Measurements from ENCODE around the gene GABRD. TPM values are rescaled to one million over a fixed set of nuclear protein-coding genes. Genes with fewer than 3 reads are reported as not detected.

GABRD gene
- total and polyA plus RNA-seq, 2 donors (not counting 3 experiments of a cell fraction or from before 2014, with no cell fraction given): not detected

- no TSS peak for BruUV-seq (replicated peaks)
- no peak overlapping the region for H2AFZ ChIP-seq (ENCODE audit: low read depth, low read length)
- peak; percentile 18 for FAIRE-seq
- H3K27ac ChIP-seq (ENCODE audit: insufficient read depth, low read depth, low read length): no peak overlapping the region
- ChIA-PET POLR2A (no interaction called here), CTCF (interaction anchor here (0.6 to 4.2 kb wide), 6 partner anchors 14 to 128 kb away, joined by 3 to 108 read pairs (median 13); no protein-coding TSS in a partner anchor)
- H3K9ac ChIP-seq (replicated peaks; ENCODE audit: extremely low read depth, insufficient read depth, low read length): no peak overlapping the region
- no peak overlapping the region for H3K4me2 ChIP-seq (ENCODE audit: insufficient read depth, low read length)
- H3K9me3 ChIP-seq (replicated peaks; ENCODE audit: control insufficient read depth, insufficient read depth, low read length): no peaks in the 10 kb centered on the region
- no peaks in the 10 kb centered on the region for H3K9me1 ChIP-seq (replicated peaks; ENCODE audit: control insufficient read depth, extremely low read depth, insufficient read depth, low read length)
- dilution Hi-C loops (cut with MboI; ENCODE audit: extremely low pct_ligation_motif_present, low sequenced_read_pairs) (no loop called here), intact Hi-C loops (cut with micrococcal nuclease) (loop anchor here (1.0 kb wide), 1 partner anchor 102 kb away; no protein-coding TSS in a partner anchor)
- H3K79me2 ChIP-seq (ENCODE audit: control insufficient read depth, insufficient read depth, low read length): no peaks in the 10 kb centered on the region
- no peaks in the 10 kb centered on the region for H3K36me3 ChIP-seq (ENCODE audit: control insufficient read depth in 2 of 2, extremely low read depth in 1 of 2, insufficient read depth in 2 of 2, low read length in 2 of 2)
- H3K4me3 ChIP-seq (replicated peaks in 1 of 3; ENCODE audit: insufficient read depth in 1 of 3, low read depth in 1 of 3, low read length in 3 of 3): no peak overlapping the region
- DNase-seq (ENCODE audit: low read depth, low spot score): peak; percentile 21
- no peak for TF ChIP-seq POLR2AphosphoS5 (IDR thresholded peaks at IDR 0.05; ENCODE audit: insufficient read depth, low read depth, low read length)
- TF ChIP-seq CTCF (IDR thresholded peaks at IDR 0.05; ENCODE audit: extremely low read depth in 1 of 2, insufficient read depth in 1 of 2, low read depth in 1 of 2, low read length in 2 of 2): peak; percentile 64 to 80
- no peaks in the 10 kb centered on the region for H3K4me1 ChIP-seq (ENCODE audit: control insufficient read depth, extremely low read depth, insufficient read depth, low read length)
- H4K20me1 ChIP-seq (replicated peaks; ENCODE audit: control insufficient read depth, extremely low read depth, insufficient read depth, low read length): no peaks in the 10 kb centered on the region
- H3K27me3 ChIP-seq (ENCODE audit: control insufficient read depth in 2 of 2, insufficient read depth in 2 of 2, low read length in 2 of 2): peaks cover 20% of the 10 kb centered on the region in 2 experiments
Observed at GRCh38 chr1:2046174-2046917, 27.2 kb downstream of the GABRD start.

All from endothelial cell of umbilical vein (primary cell).